Dedifferentiated amniotic fluid mesenchymal stem cell (primary cell): Measurements from ENCODE around the gene PTPN1.

Experiments used
- DNase-seq: peaks from one replicate; pipeline ENCODE4 v3.0.0-alpha.2; 2016; ENCODE audit errors: extremely low spot score

The PTPN1 gene

GRCh38 chr20:50575865-50576720 lies 65.9 kb downstream of the PTPN1 start:
- DNase-seq, result peak; percentile 16

DNA sequence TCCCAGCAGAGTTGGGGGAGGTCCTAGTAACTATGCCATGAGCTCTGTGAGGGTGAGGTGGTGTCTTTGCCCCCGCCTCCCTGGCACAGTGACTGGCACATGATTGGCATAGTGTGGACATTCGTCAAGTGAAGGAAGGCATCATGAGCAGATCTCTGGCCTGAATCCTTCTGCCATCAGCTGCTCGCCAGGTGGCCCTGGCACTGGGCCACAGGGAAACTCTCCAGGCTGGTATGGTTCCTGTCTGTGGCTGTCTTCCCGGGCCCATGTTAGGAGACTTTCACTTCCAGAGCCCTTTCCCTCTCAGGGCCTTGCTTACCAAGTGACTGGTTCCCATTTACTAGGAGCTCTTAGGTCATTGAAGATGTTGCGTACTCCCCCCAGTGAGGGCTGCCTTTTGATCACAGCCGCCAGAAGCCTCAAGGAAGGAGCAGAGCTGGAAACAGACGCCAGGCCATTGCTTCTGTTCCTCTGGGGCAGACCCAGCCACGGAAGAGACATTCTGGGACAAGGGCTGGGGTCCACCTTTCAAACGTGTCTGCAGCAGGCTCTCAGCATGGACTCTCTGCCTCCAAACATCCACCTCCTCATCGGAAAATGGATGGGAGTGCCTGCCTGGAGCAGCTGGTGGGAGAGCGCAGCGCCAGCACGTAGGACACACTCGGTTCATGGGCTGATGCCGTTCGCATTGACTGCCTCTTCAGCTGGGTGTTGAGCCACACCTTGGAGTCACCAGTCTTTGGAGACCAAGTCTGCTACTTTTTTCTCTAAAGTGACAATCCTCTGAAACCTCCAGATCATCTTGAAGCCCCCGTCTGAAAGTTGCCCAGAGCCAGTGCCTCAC lies 67.2 kb downstream of the PTPN1 start:
- DNase-seq, result no peak

DNA sequence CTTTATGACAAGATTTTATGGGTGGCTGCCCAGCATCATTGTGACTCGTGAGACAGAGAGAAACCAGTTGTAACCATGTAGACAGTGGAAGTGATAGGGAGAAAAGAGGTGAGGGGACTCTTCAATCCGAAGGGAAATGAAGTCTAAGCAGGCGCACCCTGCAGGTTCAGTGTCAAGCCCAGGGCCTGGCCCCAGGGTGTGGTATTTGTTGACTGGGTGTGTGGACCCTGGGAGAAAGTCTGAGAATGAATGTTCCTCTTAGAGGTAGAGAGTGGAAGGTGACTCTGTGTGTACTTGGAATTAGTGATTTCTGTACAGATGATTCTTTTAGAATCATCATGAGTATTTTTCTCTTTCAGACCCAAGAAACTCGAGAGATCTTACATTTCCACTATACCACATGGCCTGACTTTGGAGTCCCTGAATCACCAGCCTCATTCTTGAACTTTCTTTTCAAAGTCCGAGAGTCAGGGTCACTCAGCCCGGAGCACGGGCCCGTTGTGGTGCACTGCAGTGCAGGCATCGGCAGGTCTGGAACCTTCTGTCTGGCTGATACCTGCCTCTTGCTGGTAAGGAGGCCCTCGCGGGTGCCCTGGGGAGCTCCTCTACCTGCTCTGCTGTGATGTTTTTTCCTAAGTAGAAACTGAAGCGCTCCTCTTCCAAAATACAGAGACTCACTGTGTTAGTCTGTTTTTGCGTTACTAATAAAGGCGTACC lies 68.0 kb downstream of the PTPN1 start:
- DNase-seq, result no peak

GRCh38 chr20:50578778-50579165 lies 68.6 kb downstream of the PTPN1 start:
- DNase-seq, result no peak

DNA sequence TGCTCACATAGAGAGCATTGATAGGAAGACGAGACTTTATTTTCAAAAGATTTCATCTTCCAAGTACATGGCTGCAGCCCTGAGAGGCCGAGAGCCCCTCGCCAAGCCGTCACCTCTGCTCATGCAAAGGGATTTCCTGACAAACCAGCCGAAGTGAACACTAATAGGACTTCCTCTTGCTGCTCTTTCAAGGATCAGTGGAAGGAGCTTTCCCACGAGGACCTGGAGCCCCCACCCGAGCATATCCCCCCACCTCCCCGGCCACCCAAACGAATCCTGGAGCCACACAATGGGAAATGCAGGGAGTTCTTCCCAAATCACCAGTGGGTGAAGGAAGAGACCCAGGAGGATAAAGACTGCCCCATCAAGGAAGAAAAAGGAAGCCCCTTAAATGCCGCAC lies 69.3 kb downstream of the PTPN1 start:
- DNase-seq, result no peak

GRCh38 chr20:50580016-50580747 lies 70.0 kb downstream of the PTPN1 start:
- no peak for DNase-seq

DNA sequence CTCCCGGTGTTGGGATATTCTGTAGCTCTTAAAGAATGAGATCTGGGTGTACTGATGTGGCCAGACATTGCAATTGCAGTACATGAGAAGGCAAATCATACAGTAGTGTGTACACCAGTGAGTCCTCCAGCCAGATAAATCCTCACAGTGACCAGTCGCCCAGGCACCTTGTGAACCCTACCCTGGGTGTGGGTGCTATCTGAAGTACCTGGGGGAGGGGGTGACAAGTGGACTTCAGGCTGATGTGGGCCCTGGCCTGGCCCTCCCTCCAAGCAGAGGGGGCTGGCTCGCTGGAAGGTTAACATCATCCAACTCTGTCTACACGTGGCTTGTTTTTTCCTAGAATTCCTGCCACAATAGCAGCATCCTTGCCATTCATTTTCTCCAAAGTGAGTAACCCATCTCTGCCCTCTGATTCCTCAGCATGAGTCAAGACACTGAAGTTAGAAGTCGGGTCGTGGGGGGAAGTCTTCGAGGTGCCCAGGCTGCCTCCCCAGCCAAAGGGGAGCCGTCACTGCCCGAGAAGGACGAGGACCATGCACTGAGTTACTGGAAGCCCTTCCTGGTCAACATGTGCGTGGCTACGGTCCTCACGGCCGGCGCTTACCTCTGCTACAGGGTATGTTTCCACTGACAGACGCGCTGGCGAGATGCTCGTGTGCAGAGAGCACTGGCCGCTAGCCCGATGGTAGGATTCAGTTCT lies 70.8 kb downstream of the PTPN1 start:
- no peak for DNase-seq

DNA sequence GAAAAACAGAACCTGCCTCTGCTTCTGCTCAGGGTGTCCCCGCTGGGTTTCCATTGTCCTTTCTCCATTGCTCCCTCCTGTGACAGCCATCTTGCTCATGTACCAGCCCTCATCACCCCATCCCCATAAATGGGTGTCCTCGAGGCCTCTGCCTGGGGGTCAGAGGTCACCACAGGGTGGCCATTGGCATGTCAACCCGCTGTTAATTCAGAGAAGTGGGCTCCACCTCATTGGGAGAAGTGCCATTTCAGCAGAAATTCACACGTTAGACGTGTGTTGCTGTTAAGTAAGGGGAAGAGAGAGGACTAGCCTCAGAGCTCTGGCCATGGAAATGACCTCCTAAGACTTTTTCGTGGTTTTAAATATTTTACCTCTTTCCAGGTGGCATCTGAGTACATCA lies 71.9 kb downstream of the PTPN1 start:
- no peak for DNase-seq

DNA sequence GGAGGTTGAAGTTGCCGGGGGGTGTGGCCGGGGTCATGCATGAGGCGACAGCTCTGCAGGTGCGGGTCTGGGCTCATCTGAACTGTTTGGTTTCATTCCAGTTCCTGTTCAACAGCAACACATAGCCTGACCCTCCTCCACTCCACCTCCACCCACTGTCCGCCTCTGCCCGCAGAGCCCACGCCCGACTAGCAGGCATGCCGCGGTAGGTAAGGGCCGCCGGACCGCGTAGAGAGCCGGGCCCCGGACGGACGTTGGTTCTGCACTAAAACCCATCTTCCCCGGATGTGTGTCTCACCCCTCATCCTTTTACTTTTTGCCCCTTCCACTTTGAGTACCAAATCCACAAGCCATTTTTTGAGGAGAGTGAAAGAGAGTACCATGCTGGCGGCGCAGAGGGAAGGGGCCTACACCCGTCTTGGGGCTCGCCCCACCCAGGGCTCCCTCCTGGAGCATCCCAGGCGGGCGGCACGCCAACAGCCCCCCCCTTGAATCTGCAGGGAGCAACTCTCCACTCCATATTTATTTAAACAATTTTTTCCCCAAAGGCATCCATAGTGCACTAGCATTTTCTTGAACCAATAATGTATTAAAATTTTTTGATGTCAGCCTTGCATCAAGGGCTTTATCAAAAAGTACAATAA lies 72.5 kb downstream of the PTPN1 start:
- no peak for DNase-seq

DNA sequence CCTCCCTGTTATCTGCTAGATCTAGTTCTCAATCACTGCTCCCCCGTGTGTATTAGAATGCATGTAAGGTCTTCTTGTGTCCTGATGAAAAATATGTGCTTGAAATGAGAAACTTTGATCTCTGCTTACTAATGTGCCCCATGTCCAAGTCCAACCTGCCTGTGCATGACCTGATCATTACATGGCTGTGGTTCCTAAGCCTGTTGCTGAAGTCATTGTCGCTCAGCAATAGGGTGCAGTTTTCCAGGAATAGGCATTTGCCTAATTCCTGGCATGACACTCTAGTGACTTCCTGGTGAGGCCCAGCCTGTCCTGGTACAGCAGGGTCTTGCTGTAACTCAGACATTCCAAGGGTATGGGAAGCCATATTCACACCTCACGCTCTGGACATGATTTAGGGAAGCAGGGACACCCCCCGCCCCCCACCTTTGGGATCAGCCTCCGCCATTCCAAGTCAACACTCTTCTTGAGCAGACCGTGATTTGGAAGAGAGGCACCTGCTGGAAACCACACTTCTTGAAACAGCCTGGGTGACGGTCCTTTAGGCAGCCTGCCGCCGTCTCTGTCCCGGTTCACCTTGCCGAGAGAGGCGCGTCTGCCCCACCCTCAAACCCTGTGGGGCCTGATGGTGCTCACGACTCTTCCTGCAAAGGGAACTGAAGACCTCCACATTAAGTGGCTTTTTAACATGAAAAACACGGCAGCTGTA lies 73.4 kb downstream of the PTPN1 start:
- DNase-seq, result no peak

GRCh38 chr20:50584687-50585086 lies 74.5 kb downstream of the PTPN1 start:
- DNase-seq, result peak; percentile 16

DNA sequence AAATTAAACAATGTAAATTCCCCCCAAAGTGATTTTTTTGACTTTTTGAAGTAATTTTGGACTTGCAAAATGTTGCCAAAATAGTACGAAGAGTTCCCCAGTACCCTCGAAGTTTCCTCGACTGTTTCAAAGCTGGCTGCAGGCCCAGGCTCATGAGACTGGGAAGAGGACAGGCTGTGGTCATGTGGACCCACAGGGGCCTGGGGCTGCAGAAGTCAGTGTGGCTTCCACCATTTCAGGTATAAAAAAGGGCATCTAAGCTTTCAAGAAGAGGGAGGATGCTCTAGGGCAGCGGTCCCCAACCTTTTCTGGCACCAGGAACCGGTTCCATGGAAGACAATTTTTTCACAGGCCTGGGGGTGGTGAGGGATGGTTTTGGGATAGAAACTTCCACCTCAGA lies 75.0 kb downstream of the PTPN1 start:
- DNase-seq, result no peak

DNA sequence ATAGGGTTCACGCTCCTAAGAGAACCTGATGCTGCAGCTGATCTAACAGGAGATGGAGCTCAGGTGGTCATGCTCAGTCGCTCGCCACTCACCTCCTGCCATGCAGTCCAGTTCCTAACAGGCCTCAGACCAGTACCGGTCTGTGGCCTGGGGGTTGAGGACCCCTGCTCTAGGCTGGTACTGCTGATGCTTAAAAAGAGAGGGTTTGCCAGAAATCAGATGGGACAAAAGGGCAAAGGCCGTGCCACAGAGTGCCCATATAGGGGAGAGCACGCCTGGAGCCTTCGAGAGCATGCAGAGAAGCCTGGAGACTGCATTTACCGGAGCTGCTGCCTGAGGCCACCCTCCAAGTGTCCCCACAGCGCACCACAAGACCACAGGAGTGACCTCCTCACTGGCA lies 75.5 kb downstream of the PTPN1 start:
- no peak for DNase-seq

GRCh38 chr20:50586531-50587232 lies 76.5 kb downstream of the PTPN1 start:
- DNase-seq, result no peak

DNA sequence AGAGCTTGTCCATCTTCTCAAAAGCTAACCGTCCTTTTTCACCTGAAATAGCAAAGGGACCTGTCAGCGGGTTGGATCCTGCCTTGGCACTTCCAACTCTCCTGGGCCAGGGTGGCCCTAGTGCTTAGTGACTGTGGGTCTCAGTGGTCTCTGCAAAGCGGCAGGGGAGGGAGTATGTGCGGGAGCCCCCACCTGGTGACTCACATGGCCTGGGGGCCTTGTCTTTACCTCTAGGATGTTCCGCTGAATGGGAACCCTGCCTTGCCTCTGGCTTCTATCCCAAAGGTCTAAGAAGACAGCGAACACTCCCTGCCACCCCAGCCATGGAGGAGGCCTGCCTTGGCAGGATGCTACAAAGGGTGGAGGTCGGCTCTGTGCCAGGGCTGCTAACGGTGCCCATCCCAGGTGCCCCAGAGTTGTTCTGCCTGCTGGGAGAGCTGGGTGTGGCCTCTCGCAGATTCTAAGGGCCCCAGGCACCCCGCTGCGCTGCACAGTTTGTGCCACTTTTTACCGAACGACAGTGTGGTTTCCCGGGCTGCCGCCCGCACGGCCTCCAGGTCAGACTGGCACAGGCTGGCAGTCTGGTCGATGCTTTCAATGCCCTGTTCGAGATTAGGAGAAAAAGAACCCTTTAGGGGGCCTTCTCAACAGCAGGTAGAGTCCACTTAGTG lies 77.2 kb downstream of the PTPN1 start:
- no peak for DNase-seq

GRCh38 chr20:50588034-50588736 lies 78.0 kb downstream of the PTPN1 start:
- DNase-seq, result no peak

- no peak for DNase-seq
Observed at GRCh38 chr20:50589548-50590347, 79.6 kb downstream of the PTPN1 start.
